H54 (cell line): ENCODE data around the gene BEST3.

Experiments used
- DNase-seq: peaks from one replicate; pipeline ENCODE4 v3.0.0; 2011; ENCODE audit warnings: low spot score, mixed read lengths; ENCODE audit not compliant: insufficient read length
- FAIRE-seq: peaks from 3 replicates; lab custom pipeline; 2011; peaks lifted over from hg19 to GRCh38; lab: Jason Lieb, UNC
- POLR2A ChIP-seq: IDR thresholded peaks from 2 replicates; pipeline ENCODE4 v1.6.1; 2011; ENCODE audit warnings: low read depth, mild to moderate bottlenecking, low read length

Gene BEST3

DNA sequence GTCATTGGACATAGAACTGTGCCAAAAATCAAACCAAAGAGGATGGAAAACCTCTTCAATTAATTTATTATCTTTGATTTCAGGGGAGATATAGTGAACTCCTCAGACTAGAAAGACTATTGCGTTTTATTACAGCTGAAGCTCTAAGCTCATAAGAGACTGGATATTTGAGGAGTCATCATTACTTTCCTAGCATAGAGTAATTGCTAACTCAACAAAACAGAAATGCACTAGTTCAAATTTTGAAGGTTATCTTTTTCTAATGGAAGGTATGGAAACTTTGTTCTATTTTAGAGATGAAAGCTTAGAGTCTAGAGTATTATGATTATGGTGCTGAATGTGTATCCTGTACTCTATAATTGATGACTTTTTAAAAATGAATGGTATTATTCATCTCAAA lies 5.3 kb upstream of the BEST3 start:
- FAIRE-seq (no peak), DNase-seq (no peak)
- TF ChIP-seq POLR2A: no peak

GRCh38 chr12:69703146-69703642 lies 4.1 kb upstream of the BEST3 start:
- FAIRE-seq (no peak), DNase-seq (no peak)
- no peak for TF ChIP-seq POLR2A

- DNase-seq: no peak
- TF ChIP-seq POLR2A: no peak
- no peak for FAIRE-seq
These were observed 2.7 kb upstream of the BEST3 start for GRCh38 chr12:69701826-69702225.

- no peak for FAIRE-seq
These were observed 1.0 kb downstream of the BEST3 start for GRCh38 chr12:69698054-69698453.

GRCh38 chr12:69694123-69694522 lies 5.0 kb downstream of the BEST3 start:
- peak; percentile 78 for FAIRE-seq
- no peak for DNase-seq
- no peak for TF ChIP-seq POLR2A

More at GRCh38 chr12:69698054-69698453, 1.0 kb downstream of the BEST3 start:
- DNase-seq: no peak
- TF ChIP-seq POLR2A: no peak

DNA sequence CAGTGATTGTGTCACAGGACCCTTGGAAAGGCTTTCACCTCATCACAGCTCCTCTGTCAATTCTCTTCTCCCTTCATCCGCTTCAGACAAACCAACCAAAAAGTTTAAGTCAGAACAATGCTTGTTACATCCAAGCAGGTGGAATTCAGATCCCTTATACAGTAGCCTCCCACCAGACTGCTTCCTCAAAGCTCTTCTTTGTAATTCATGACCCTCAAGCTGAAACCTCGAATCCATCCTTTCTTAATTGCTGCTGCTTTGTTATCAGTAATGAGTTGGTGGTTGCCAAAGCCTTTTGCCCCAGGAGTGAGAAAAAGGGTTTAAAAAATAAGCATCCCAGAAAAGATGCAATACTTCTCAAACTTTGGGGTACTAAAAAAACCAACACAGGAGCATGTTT lies 9.5 kb downstream of the BEST3 start:
- no peak for TF ChIP-seq POLR2A

GRCh38 chr12:69688471-69689427 lies 10.4 kb downstream of the BEST3 start:
- no peak for TF ChIP-seq POLR2A
- peak; percentile 74 for DNase-seq
- peak; percentile 99 for FAIRE-seq

More for the DNA sequence above, 9.5 kb downstream of the BEST3 start:
- DNase-seq (no peak), FAIRE-seq (no peak)

DNA sequence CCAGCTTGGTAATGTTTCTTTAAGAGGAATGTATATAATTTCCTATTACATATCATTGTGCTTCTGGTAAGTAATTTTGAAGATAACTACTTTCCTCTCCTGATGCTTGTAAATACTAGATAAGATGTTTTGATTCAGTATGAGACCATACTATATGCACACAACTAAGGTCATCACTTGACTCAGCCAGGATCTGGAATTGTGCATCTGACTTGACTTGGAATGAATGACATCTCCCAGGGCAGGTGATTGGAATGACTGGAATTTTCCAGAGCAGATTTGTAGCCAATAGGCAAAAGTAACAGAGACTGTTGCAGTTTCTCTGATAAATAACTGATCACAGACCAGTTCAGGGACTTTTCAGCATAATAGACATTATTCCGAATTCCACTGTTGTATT lies 11.1 kb downstream of the BEST3 start:
- DNase-seq (no peak), FAIRE-seq (peak; percentile 23)
- TF ChIP-seq POLR2A: no peak

DNA sequence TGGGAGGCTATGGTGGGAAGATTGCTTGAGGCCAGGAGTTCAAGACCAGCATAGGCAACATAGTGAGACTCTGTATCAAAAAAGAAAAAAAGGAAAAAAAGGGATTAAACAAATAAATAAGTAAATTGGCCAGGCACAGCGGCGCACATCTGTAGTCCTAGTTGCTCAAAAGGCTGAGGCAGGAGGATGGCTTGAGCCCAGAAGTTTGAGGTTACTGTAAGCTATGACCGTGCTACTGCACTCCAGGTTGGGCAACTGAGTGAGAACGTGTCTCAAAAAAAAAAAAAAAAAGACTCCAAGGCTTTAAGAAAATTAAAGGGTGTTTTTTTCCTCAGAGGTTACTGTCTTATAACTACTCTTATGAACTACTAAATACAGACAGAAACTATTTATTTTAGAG lies 11.7 kb downstream of the BEST3 start:
- no peak for DNase-seq
- TF ChIP-seq POLR2A: no peak
- no peak for FAIRE-seq

GRCh38 chr12:69686731-69687130 lies 12.4 kb downstream of the BEST3 start:
- no peak for TF ChIP-seq POLR2A
- FAIRE-seq (no peak), DNase-seq (no peak)

- DNase-seq: no peak
- peak; percentile 71 for FAIRE-seq
- TF ChIP-seq POLR2A: no peak
These were observed 13.3 kb downstream of the BEST3 start for GRCh38 chr12:69685810-69686209.

DNA sequence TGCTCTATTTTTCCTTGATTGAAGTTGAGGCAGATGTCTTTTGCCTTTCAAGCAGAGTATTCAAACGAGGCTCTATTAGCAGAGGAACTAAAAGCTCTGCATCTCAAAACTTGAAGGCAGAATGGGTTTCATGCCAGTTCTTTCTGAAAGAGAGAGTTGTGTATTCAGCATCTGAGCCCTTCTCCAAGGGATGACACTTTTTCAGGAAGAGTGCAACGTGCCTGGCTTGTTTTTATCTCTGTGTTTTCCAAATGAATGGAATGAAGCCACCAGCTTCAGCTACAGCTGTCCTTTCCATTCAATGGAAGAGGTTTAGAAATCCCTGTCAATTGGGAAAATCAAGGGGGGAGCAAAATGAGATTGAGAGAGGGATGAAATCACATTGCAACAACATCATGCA lies 14.6 kb downstream of the BEST3 start:
- no peak for FAIRE-seq
- no peak for TF ChIP-seq POLR2A
- no peak for DNase-seq

GRCh38 chr12:69682110-69682755 lies 16.9 kb downstream of the BEST3 start:
- DNase-seq (no peak), FAIRE-seq (no peak)
- no peak for TF ChIP-seq POLR2A

- FAIRE-seq: no peak
- no peak for TF ChIP-seq POLR2A
- DNase-seq: no peak
These were observed 20.0 kb downstream of the BEST3 start for GRCh38 chr12:69679119-69679518.
